K562 (cell line): ENCODE results near the gene PHF1. TPM values are rescaled to one million over a fixed set of nuclear protein-coding genes. Genes with fewer than 3 reads are reported as not detected.

ENCODE experiments used
- ADNP ChIP-seq: fragments of 200-800 bp; sonication (Bioruptor generic); IDR thresholded peaks from 2 replicates; pipeline ENCODE4 v1.6.1; 2016; ENCODE audit warnings: missing genetic modification characterization, missing compliant biosample characterization
- CBFA2T3 ChIP-seq: fragments of 450-650 bp; IDR thresholded peaks from 2 replicates; pipeline ENCODE4 v1.6.1; 2017
- CBX2 ChIP-seq: fragments of 200-600 bp; sonication (generic); IDR thresholded peaks from one replicate; pipeline ENCODE4 v1.6.1; 2012; ENCODE audit warnings: mild to moderate bottlenecking, low read length, inconsistent platforms; ENCODE audit not compliant: insufficient read depth, poor library complexity, severe bottlenecking
- CHD2 ChIP-seq: IDR thresholded peaks from 2 replicates; pipeline ENCODE4 v1.6.1; 2011; ENCODE audit warnings: low read depth, low read length
- COPS2 ChIP-seq: fragments of 450-650 bp; conservative IDR thresholded peaks from 2 replicates; pipeline ENCODE4 v1.6.1; 2016; ENCODE audit warnings: mild to moderate bottlenecking, moderate library complexity
- CXXC5 ChIP-seq: fragments of 250-450 bp; sonication (Bioruptor Pico); IDR thresholded peaks from 2 replicates; pipeline ENCODE4 v1.8.0; 2022; ENCODE audit warnings: inconsistent platforms, mild to moderate bottlenecking, moderate library complexity
- HDAC2 ChIP-seq: fragments of 450-650 bp; IDR thresholded peaks from 2 replicates; pipeline ENCODE4 v1.6.1; 2016; ENCODE audit warnings: mild to moderate bottlenecking
- MBD2 ChIP-seq: sonication (generic); IDR thresholded peaks from 2 replicates; pipeline ENCODE4 v1.6.1; 2016; ENCODE audit warnings: low read depth, borderline replicate concordance
- MEF2A ChIP-seq: IDR thresholded peaks from 2 replicates; pipeline ENCODE4 v1.6.1; 2011; ENCODE audit warnings: low read depth, mild to moderate bottlenecking, low read length, moderate library complexity; ENCODE audit not compliant: control insufficient read depth
- MLLT1 ChIP-seq, 2 experiments: fragments of 450-650 bp; IDR thresholded peaks; 2 replicates each; pipeline ENCODE4 v1.6.1; 2016
- MTA1 ChIP-seq: fragments of 450-650 bp; IDR thresholded peaks from 2 replicates; pipeline ENCODE4 v1.6.1; 2017; ENCODE audit warnings: borderline replicate concordance
- MTF1 ChIP-seq: fragments of 250-450 bp; sonication (Bioruptor Pico); IDR thresholded peaks from 2 replicates; pipeline ENCODE4 v1.9.0; 2021; ENCODE audit warnings: moderate library complexity, mild to moderate bottlenecking, inconsistent platforms, borderline replicate concordance
- NFIC ChIP-seq: fragments of 450-650 bp; IDR thresholded peaks from 2 replicates; pipeline ENCODE4 v1.6.1; 2017; ENCODE audit warnings: mild to moderate bottlenecking, inconsistent platforms
- NR2C2 ChIP-seq, 2 experiments: fragments of 200-800 bp in 1 of 2; sonication (Bioruptor generic) in 1 of 2; sonication (generic) in 1 of 2; formaldehyde crosslinking in 1 of 2; IDR thresholded peaks; 2 replicates each; pipeline versions ENCODE4 v1.6.1 to v1.8.0; 2016 to 2022; ENCODE audit warnings: mild to moderate bottlenecking in 1 of 2, missing compliant biosample characterization in 1 of 2, missing genetic modification characterization in 1 of 2, missing genetic modification reagents in 1 of 2
- PHB2 ChIP-seq: fragments of 450-650 bp; IDR thresholded peaks from 2 replicates; pipeline ENCODE4 v1.6.1; 2017; ENCODE audit warnings: low read depth
- PPARD ChIP-seq: fragments of 250-450 bp; sonication (Bioruptor Pico); IDR thresholded peaks from 2 replicates; pipeline ENCODE4 v1.8.0; 2022; ENCODE audit warnings: inconsistent platforms, mild to moderate bottlenecking, moderate library complexity
- PRMT5 ChIP-seq: sonication (generic); formaldehyde crosslinking; IDR thresholded peaks from 2 replicates; pipeline ENCODE4 v1.5.0; 2020; ENCODE audit warnings: missing genetic modification reagents
- ZNF408 ChIP-seq: fragments of 250-450 bp; sonication (Bioruptor Pico); IDR thresholded peaks from 2 replicates; pipeline ENCODE4 v1.4.0; 2020; ENCODE audit warnings: low read depth, mild to moderate bottlenecking, moderate library complexity
- ZNF431 ChIP-seq: sonication (generic); formaldehyde crosslinking; IDR thresholded peaks from 2 replicates; pipeline ENCODE4 v1.8.0; 2022; ENCODE audit warnings: mild to moderate bottlenecking, missing genetic modification reagents
- polyA plus RNA-seq, 8 experiments: library from polyadenylated mRNA; depleted of rRNA in 4 of 8; stranded (reverse) in 5 of 8; unstranded in 3 of 8; fragments of >200 nt; fragmentation: Nextera tagmentation in 2 of 8; fragmentation: Illumina TruSeq in 1 of 8; extraction: Ambion mirVana in 2 of 8; extraction: Trizol in 1 of 8; gene quantifications; 2 replicates each; pipeline versions ENCODE4 v1.2.1 to v1.2.3, GENCODE V29; 2011 to 2014; ENCODE audit warnings: inconsistent platforms in 1 of 8, missing spikeins in 1 of 8
- total RNA-seq, 7 experiments: library from RNA; depleted of rRNA in 6 of 7; stranded (reverse); fragments of >200 nt in 6 of 7; fragmentation: Illumina TruSeq in 2 of 7; extraction: Trizol in 2 of 7; gene quantifications; 2 replicates each; pipeline versions ENCODE4 v1.2.1 to v1.2.3, GENCODE V29; 2011 to 2021; ENCODE audit warnings: low replicate concordance in 1 of 7
- TF ChIP-seq, protein P1 (sequence below): sonication (generic); formaldehyde crosslinking; IDR thresholded peaks from 2 replicates; pipeline ENCODE4 v1.8.0; 2022; ENCODE audit warnings: mild to moderate bottlenecking, missing genetic modification reagents
- TF ChIP-seq, protein P2 (sequence below): fragments of 250-450 bp; sonication (Bioruptor Pico); IDR thresholded peaks from 2 replicates; pipeline ENCODE4 v1.5.0; 2020; ENCODE audit warnings: mild to moderate bottlenecking

Gene PHF1
- total and polyA plus RNA-seq, 9 of the 15 experiments (the other 6 are each of a cell fraction or from before 2014, with no cell fraction given): 3.7 to 64.2 (median 33.7) TPM

DNA sequence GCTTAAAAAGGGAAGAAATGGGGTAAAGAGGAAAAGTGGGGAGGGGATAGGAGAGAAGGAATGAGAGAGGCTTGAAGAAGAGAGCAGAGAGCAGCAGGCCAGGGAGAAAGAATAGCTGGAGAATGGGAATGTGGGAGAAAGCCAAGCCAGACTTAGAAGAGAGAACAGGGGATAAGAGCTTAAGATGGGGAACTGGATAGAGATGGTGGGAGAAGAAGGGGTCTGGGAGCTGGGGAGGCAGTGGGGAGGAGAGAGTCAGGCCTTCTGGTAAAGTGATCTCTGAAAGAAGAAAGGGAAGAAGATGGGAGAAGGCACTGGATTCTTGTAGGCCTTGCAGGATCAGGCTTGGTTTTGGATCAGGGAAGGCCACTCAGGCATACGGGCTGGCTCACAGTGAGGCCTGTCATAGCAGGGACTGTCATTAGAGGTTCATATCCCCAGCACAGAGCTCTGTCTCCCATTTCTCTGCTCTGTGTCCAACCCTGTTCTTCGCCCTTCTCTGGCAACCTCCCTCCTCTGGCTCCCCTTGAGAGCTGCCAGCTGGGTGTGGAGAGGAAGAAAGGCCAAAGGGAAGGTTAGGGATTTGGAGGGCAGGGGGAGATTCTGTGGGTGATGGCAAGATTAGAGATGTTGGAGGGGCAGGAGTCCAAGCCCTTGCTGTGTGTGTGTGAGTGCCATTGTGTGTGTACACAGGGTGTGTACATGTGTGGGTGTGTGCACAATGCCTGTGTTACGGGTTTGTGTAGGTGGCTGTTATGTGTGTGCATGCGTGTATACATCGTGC is 18.3 kb downstream of the PHF1 start (continued):
- TF ChIP-seq, protein P1, sequence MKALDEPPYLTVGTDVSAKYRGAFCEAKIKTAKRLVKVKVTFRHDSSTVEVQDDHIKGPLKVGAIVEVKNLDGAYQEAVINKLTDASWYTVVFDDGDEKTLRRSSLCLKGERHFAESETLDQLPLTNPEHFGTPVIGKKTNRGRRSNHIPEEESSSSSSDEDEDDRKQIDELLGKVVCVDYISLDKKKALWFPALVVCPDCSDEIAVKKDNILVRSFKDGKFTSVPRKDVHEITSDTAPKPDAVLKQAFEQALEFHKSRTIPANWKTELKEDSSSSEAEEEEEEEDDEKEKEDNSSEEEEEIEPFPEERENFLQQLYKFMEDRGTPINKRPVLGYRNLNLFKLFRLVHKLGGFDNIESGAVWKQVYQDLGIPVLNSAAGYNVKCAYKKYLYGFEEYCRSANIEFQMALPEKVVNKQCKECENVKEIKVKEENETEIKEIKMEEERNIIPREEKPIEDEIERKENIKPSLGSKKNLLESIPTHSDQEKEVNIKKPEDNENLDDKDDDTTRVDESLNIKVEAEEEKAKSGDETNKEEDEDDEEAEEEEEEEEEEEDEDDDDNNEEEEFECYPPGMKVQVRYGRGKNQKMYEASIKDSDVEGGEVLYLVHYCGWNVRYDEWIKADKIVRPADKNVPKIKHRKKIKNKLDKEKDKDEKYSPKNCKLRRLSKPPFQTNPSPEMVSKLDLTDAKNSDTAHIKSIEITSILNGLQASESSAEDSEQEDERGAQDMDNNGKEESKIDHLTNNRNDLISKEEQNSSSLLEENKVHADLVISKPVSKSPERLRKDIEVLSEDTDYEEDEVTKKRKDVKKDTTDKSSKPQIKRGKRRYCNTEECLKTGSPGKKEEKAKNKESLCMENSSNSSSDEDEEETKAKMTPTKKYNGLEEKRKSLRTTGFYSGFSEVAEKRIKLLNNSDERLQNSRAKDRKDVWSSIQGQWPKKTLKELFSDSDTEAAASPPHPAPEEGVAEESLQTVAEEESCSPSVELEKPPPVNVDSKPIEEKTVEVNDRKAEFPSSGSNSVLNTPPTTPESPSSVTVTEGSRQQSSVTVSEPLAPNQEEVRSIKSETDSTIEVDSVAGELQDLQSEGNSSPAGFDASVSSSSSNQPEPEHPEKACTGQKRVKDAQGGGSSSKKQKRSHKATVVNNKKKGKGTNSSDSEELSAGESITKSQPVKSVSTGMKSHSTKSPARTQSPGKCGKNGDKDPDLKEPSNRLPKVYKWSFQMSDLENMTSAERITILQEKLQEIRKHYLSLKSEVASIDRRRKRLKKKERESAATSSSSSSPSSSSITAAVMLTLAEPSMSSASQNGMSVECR: no peak
- TF ChIP-seq CXXC5 (CRISPR knock-in tag) (no peak), CHD2 (no peak), CBX2 (no peak), ADNP (no peak), NR2C2 (CRISPR knock-in tag; IDR thresholded peaks at IDR 0.05) (peak; percentile 18; the same call in 1 of the 2 replicates), NR2C2 (tag; IDR thresholded peaks at IDR 0.05) (no peak), MTA1 (no peak; the same call in 1 of the 2 replicates), PHB2 (0 out of 2 replicates have a peak, but pooled peaks have one; percentile 33), COPS2 (no peak), MBD2 (no peak), PRMT5 (CRISPR knock-in tag) (no peak), PPARD (no peak), CBFA2T3 (0 out of 2 replicates have a peak, but pooled peaks have one; percentile 12), ZNF431 (CRISPR knock-in tag) (no peak), ZNF408 (CRISPR knock-in tag) (no peak), MEF2A (no peak), MTF1 (no peak), HDAC2 (no peak), MLLT1 (IDR thresholded peaks at IDR 0.05) (peak in 1 of 2 experiments; percentile 61; a peak in 1 of 4 replicates), NFIC (no peak)
- TF ChIP-seq, protein P2, sequence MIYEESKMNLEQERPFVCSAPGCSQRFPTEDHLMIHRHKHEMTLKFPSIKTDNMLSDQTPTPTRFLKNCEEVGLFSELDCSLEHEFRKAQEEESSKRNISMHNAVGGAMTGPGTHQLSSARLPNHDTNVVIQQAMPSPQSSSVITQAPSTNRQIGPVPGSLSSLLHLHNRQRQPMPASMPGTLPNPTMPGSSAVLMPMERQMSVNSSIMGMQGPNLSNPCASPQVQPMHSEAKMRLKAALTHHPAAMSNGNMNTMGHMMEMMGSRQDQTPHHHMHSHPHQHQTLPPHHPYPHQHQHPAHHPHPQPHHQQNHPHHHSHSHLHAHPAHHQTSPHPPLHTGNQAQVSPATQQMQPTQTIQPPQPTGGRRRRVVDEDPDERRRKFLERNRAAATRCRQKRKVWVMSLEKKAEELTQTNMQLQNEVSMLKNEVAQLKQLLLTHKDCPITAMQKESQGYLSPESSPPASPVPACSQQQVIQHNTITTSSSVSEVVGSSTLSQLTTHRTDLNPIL: no peak
